ENCODE data around the gene CEP164.

CEP164 gene

GRCh38 chr11:117327567-117328374, at the start of gene CEP164:
Gene CEP164 (plus strand): TSS chr11:117327854. CDS start chr11:117338587, 10,733 bp downstream.
- DNase-seq (ENCODE audit: low read depth): peak; percentile 90

- no peak for DNase-seq (ENCODE audit: low read depth)
These were observed 49.3 kb upstream of the CEP164 start for GRCh38 chr11:117278347-117278746.

DNA sequence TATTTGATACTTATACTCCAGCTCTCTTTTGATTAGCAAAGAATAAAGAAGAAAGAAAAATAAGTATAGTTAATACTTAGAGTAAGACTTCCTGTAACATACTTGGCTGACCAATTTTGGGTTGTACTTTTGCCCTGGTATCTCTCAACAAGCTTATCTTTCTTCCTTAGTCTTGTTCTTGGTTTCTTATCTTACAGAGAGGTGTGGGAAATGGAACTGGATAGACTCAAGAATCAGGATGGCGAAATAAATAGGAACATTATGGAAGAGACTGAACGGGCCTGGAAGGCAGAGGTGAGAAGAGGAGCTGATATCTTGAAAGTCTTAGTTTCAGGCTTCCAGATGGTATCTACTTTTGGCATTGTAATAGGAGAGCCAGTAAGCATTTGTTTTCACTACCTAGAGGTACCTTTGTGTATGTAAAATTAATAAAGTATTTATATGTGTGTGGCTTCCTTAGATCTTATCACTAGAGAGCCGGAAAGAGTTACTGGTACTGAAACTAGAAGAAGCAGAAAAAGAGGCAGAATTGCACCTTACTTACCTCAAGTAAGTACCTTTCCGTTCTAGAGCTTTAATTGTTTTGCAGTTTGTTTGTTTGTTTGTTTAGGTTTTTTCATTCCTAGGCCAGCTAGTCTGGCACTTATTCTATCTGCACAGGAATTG, 47.8 kb upstream of the CEP164 start:
- no peak for DNase-seq (ENCODE audit: low read depth)

GRCh38 chr11:117281159-117281558, 46.5 kb upstream of the CEP164 start:
- DNase-seq (ENCODE audit: low read depth): no peak

DNA sequence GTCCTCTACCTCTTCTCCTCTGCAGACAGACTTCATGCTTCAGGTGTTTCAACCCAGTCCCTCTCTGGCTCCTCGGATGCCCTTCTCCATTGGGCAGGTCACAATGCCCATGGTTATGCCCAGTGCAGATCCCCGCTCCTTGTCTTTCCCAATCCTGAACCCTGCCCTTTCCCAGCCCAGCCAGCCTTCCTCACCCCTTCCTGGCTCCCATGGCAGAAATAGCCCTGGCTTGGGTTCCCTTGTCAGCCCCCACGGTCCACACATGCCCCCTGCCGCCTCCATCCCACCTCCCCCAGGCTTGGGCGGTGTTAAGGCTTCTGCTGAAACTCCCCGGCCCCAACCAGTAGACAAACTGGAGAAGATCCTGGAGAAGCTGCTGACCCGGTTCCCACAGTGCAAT, 45.8 kb upstream of the CEP164 start:
- no peak for DNase-seq (ENCODE audit: low read depth)

DNA sequence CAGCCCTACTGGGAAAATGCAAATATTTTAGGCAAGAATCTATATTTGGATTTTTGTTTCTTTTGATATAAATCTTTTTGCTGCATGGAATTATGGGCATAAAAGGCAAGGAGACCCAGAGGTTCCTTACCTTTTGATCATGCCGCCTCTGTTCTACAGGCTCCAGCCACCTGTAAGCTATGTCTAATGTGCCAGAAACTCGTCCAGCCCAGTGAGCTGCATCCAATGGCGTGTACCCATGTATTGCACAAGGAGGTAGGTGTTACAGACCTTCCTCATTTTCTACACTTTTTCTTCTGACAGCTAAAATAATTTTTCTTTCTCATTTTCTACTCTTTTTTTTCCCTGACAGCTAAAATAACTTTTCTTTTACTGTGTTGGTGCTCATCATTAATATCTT, 44.7 kb upstream of the CEP164 start:
- no peak for DNase-seq (ENCODE audit: low read depth)

GRCh38 chr11:117284053-117284452, 43.6 kb upstream of the CEP164 start:
- no peak for DNase-seq (ENCODE audit: low read depth)

GRCh38 chr11:117286588-117286987, 41.1 kb upstream of the CEP164 start:
- no peak for DNase-seq (ENCODE audit: low read depth)

GRCh38 chr11:117287668-117288067, 40.0 kb upstream of the CEP164 start:
- no peak for DNase-seq (ENCODE audit: low read depth)

GRCh38 chr11:117289795-117290194, 37.9 kb upstream of the CEP164 start:
- DNase-seq (ENCODE audit: low read depth): no peak

DNA sequence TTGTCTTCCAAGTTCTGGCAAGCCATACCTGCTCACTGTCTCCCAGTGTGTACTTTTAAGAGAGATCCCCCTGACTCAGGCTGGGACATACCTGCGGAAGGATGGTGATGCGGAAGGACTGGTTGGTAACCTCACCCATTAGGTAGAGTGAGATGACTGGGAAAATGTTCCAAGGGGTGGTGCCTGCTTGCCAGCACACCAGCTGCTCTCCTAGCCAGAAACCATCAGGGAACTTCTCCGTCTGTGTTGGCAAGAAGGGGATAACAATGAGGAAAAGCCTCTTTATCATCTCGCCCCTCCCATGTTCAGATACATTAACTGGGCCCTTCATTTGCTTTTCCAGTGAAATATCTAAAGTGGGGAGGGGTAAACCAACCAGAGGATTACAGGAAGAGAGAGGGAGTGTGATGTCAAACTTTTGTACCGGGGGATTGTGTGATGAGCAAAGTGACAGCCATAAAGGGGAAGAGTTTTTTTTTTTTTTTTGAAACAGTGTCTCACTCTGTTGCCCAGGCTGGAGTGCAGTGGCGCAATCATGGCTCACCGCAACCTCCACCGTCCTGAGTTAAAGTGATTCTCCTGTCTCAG, 36.8 kb upstream of the CEP164 start, which contains the start of gene BACE1-AS:
BACE1-AS (plus strand) TSS at position 538 of the 588 bp plus-strand sequence.
- no peak for DNase-seq (ENCODE audit: low read depth)

DNA sequence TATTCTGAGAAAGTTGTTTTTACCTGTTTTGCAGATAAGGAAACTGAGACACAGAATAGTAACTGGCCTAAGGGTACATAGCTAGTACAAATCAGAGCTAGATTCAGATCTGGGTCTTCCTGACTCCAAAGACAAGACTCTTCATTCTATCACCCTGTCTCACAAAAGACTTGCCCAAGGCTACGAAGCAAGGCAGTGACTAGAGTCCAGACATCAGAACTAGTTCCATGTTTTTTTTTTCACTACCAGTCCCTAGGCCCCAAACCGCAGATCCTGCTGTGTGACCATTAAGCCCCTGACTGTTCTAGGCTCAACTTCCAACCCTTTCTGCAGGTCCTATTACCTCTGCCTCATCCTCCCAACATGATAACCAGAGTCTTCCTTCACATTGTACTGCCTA, 35.0 kb upstream of the CEP164 start:
- DNase-seq (ENCODE audit: low read depth): no peak

GRCh38 chr11:117295438-117296137, 32.1 kb upstream of the CEP164 start:
- no peak for DNase-seq (ENCODE audit: low read depth)

DNA sequence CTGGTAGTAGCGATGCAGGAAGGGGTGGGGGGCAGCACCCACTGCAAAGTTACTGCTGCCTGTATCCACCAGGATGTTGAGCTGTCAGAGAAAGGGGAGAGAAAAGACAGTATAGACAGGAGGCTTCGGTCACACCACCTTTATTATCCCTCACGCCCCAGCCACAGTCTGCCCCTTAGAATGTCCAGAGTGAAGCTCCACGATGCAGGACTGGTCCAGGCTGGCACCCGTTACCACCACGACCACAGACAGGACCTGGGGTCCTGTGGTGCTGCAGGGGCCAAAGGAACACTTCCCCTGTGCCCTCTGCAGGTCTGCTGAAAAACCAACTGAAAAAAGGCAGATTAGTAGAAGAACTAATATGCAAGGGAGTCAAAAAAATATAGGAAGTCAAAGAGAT, 30.8 kb upstream of the CEP164 start:
- DNase-seq (ENCODE audit: low read depth): no peak

GRCh38 chr11:117298195-117298594, 29.5 kb upstream of the CEP164 start:
- DNase-seq (ENCODE audit: low read depth): no peak

GRCh38 chr11:117299351-117300282, 28.0 kb upstream of the CEP164 start:
- no peak for DNase-seq (ENCODE audit: low read depth)

DNA sequence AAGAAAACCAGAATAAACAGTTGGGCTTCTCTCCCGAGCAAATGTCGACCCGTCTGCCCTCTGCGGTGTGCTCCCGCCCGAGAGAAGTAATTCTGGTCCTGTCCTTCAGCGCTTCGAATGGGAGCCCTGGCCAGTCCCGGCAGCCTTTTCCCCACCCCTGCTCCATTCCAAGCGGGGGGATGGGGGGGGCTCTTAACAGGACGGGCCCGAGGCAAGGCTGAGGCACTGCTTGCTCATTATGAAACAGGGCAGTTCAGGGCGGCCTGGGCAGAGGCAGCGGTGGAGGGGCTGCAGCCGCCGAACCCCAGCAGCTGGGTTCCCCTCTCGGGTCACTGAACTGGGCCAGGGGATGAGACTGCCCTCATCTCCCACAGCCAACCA, 27.4 kb upstream of the CEP164 start:
- no peak for DNase-seq (ENCODE audit: low read depth)

DNA sequence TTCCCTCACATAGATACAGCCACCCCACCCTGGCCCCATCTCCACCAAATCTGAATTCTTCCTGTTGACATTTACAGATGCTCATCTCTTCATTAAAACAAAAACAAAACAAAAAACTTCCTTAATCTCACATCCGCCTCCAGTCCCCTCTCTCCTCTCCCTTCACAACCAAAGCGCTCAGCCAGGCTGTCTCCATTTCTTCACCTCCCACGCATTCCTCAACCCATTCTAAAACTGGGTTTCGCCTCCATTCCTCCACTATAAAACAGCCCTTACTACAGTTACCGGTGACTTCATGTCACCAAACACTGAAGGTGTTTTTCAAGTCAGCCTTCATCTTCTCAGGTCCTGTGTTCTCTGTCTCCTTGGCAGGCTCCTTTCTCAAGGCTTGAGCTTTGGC, 26.9 kb upstream of the CEP164 start:
- no peak for DNase-seq (ENCODE audit: low read depth)

DNA sequence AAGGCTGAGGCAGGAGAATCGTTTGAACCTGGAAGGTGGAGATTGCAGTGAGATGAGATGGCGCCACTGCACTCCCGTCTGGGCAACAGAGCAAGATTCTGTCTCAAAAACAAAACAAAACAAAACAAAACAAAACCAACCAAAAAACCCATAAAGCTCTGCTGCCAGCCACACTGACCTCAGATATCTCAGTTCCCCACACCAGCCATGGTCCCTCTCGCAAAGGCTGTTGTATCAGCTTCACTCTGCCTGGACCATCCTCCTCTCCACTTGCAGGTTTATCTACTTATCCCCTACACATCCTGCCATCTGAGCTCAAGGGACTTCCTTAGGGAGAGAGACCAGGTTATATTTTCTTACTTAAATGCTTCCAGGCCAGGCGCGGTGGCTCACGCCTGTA, 25.4 kb upstream of the CEP164 start:
- DNase-seq (ENCODE audit: low read depth): no peak

DNA sequence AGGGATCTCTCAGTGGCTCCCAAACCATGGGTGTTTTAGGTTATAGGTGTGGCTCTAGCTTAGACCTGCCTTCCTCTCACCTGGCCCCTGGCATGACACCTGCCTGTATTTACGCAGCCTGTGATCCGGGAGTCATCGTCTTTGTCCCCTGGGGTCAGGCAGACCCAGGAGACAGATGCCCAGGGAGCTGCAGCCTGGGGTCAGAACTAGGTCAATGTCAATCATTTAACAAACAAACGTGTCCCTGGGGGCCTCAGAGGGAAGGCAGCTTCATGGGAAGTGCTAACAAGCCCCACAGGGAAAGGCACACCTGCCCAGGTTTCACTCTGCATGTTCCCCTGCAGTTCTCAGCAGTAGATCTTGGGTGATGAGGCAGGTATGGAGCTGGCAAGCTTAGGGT, 24.6 kb upstream of the CEP164 start:
- no peak for DNase-seq (ENCODE audit: low read depth)

- no peak for DNase-seq (ENCODE audit: low read depth)
These were observed 23.9 kb upstream of the CEP164 start for GRCh38 chr11:117303646-117304315.
